ENCODE results near the gene LRMDA.

DNA sequence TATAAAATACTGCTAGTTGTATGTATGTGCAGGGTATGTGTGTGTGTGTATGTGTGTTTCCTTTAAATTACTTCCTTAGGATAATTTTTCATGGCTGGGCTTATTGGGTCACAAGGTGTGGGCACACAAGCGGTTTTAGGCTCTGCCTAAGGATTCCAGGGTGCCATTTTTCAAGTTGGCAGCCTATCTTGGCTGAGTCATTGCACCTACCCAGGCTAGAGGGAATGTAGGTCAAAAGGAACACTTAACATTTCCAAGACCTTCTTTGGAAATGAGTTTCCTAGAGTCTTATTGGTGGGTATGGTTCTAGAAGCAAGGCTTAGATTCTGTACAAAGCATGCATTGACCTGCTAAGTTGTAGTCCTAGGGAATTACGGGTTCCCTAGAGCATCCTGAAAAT, 642.1 kb downstream of the LRMDA start:
- no peak for TF ChIP-seq POLR2A (IDR thresholded peaks at IDR 0.05; ENCODE audit: low read depth, low read length)
- TF ChIP-seq, protein P1, sequence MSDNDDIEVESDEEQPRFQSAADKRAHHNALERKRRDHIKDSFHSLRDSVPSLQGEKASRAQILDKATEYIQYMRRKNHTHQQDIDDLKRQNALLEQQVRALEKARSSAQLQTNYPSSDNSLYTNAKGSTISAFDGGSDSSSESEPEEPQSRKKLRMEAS (IDR thresholded peaks at IDR 0.05; ENCODE audit: insufficient read depth, insufficient read length) = no peak
